GM12872 (cell line): ENCODE results near the gene CTRL.

Source experiments
- CTCF ChIP-seq: IDR thresholded peaks from 3 replicates; pipeline ENCODE4 v1.5.1; 2011; ENCODE audit warnings: low read depth, mild to moderate bottlenecking, low read length, moderate library complexity; ENCODE audit not compliant: insufficient read depth

The CTRL gene

GRCh38 chr16:67957622-67958021 is 26.0 kb upstream of the CTRL start:
- TF ChIP-seq CTCF, result no peak

DNA sequence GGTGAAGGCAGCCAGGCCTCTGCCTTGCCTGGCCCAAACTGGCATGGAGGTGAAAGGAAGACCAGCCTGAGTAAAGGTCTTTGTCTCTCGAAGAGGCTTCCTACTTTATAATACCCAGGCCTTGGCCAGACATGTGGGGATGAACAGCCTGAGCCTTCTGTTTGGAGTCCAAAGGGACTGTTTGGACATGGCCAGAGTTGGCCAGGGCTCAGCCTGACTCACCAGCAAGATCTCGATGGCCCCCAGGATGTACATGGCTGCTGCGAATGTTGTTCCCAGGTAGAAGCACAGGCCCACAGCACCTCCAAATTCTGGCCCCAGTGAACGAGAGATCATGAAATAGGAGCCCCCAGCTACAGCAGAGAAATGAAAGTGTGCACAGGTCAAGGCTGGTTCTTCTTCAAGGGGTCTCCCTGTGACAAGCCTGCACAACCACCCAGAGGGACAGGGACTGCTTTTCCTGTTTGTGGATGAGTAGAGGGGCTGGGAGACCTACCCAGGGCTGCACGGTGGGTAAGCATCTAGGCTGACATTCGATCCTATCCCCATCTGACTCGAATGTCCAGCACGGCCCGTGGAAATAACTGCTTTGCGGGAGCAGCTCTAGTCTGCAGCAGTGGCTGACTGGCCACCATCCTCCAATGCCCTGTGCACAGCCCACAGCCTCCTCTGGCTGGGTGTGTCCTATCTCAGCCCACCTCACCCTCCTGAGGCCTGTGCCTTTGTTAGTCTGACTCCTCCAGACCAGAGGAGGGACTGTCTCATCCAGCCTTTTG is 22.9 kb upstream of the CTRL start:
- TF ChIP-seq CTCF, result no peak

- no peak for TF ChIP-seq CTCF
Observed at GRCh38 chr16:67953641-67954375, 22.1 kb upstream of the CTRL start.

DNA sequence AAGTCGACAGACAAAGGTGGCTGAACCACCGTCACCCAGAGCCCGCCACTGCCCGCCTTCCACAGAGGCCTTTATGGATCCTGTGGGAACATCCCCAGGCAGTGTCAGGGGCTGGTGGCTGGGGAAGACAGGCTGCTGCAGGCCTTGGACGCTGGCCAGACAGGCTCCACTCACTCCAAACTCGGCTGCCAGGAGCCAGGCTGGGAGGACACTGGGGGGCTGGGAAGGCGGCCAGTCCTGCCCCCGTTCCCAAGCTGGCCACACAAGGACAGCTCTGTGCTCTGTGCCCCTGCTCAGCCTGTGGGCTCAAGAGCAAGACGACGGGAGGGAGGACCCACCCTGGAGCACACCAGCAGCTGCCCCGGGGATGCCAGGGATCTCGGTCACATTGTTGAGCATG is 19.8 kb upstream of the CTRL start:
- no peak for TF ChIP-seq CTCF

GRCh38 chr16:67950335-67950843 is 18.7 kb upstream of the CTRL start:
- TF ChIP-seq CTCF, result no peak

GRCh38 chr16:67949645-67950044 is 18.0 kb upstream of the CTRL start:
- no peak for TF ChIP-seq CTCF

DNA sequence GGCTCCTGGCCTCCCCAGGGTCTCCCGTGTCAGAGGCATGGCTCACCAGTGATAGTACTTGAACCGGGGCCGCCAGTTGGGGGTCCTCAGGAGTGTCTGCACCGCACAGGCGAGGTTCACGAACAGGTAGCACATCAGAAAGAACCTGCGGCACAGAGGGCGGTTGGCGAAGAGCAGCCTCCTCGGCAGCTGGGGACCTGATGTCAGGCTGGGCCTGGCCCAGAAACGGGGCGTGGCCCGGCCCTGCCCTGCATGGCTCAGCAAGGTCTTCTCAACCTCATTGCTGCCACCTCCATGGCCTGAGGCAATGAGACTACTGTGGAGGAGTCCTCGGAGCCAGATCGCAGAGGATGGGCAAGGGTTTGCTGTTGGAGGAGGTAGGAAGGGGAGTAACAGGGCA is 16.4 kb upstream of the CTRL start:
- no peak for TF ChIP-seq CTCF
